ENCODE data around the gene OMP.

Gene OMP, protein sequence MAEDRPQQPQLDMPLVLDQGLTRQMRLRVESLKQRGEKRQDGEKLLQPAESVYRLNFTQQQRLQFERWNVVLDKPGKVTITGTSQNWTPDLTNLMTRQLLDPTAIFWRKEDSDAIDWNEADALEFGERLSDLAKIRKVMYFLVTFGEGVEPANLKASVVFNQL

DNA sequence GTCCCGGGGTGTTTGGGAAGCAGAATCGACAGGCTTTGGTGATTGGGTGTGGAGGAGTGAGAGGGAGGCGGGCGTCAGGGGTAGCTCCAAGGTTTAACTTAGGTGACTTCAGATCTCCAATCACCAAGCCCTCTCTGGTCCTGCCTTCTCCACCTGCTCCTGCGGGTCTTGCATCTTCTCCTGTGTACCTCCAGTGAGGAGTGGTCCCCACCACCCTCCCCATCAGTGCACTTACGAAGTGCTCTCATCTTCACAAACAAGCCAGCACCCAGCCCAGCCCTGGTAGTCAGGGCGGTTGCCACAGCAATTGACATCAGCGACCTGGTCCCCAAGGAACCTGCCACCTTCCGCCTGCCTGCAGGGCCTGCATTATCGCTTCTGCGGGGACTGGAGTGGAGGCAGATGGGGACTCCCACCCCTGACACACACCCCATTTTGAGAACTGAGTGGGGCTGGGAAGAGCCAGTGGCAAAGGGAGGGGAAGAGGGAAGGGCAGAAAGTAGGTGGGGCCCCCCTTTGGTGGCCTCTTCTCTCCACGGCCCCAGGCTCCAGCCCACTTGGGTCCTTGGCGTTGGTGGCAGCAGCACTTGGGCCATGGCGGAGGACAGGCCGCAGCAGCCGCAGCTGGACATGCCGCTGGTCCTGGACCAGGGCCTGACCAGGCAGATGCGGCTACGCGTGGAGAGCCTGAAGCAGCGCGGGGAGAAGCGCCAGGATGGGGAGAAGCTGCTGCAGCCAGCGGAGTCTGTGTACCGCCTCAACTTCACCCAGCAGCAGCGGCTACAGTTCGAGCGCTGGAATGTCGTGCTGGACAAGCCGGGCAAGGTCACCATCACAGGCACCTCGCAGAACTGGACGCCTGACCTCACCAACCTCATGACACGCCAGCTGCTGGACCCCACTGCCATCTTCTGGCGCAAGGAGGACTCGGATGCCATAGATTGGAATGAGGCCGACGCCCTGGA is at the start of gene OMP:
Gene OMP (plus strand): TSS at position 595 of the 965 bp plus-strand sequence. CDS start 0 bp downstream, at position 595.
- TF ChIP-seq, protein P1, sequence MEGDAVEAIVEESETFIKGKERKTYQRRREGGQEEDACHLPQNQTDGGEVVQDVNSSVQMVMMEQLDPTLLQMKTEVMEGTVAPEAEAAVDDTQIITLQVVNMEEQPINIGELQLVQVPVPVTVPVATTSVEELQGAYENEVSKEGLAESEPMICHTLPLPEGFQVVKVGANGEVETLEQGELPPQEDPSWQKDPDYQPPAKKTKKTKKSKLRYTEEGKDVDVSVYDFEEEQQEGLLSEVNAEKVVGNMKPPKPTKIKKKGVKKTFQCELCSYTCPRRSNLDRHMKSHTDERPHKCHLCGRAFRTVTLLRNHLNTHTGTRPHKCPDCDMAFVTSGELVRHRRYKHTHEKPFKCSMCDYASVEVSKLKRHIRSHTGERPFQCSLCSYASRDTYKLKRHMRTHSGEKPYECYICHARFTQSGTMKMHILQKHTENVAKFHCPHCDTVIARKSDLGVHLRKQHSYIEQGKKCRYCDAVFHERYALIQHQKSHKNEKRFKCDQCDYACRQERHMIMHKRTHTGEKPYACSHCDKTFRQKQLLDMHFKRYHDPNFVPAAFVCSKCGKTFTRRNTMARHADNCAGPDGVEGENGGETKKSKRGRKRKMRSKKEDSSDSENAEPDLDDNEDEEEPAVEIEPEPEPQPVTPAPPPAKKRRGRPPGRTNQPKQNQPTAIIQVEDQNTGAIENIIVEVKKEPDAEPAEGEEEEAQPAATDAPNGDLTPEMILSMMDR (IDR thresholded peaks at IDR 0.05; ENCODE audit: insufficient read depth, missing control alignments) = no peak
- FAIRE-seq = no peak
- DNase-seq (ENCODE audit: insufficient read length, low spot score) = no peak

DNA sequence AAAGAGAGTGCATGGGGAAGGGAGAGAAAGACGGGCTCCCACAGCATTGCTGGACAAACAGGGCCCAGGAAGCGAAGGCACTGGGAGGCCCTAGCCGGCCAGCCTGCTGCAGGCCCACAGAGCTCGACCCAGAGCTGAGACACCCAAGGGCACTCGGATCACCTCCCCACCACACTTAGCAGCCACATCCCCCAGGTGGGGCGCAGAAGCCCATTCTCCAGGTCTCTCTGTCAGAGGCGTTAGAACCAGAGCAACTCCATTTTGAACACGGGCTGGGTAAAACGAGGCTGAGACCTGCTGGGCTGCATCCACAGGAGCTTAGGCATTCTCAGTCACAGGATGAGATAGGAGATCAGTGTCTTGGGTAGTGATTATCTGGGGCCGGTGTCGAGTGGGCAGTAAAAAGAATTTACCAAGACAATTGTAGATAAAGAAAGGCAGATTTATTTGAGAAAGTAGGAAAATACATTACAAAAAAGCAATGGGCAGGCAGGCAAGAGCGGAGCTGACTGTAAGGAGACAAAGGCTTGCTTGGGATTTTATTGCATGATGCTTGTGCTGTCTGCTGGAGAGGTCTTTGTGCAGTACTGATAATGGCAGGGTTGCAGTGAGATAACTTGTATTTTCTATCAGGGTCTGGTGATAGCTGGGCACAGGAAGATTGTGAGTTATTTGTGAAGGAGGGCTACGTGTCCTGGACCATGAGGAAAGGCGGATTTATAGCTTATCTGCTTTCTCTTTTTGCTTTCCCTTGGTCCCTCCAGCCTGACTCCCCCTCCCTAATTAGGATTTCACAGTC is 49.2 kb upstream of the OMP start:
- TF ChIP-seq, protein P1 (IDR thresholded peaks at IDR 0.05; ENCODE audit: insufficient read depth, missing control alignments) = no peak
- FAIRE-seq = no peak
- DNase-seq (ENCODE audit: insufficient read length, low spot score) = no peak

DNA sequence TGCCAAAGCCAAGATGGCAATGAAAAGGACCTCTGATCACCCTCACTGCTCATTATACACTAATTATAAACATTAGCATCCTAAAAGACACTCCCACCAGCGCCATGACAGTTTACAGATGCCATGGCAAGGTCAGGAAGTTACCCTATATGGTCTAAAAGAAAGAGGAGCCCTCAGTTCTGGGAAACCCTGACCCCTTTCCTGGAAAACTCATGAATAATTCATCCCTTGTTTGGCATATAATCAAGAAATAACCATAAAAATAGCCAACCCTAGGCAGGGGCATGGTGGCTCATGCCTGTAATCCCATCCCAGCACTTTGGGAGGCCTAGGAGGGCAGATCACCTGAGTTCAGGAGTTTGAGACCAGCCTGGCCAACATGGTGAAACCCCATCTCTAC is 48.6 kb upstream of the OMP start:
- FAIRE-seq (no peak), DNase-seq (ENCODE audit: insufficient read length, low spot score) (no peak)
- TF ChIP-seq, protein P1 (IDR thresholded peaks at IDR 0.05; ENCODE audit: insufficient read depth, missing control alignments) = no peak

DNA sequence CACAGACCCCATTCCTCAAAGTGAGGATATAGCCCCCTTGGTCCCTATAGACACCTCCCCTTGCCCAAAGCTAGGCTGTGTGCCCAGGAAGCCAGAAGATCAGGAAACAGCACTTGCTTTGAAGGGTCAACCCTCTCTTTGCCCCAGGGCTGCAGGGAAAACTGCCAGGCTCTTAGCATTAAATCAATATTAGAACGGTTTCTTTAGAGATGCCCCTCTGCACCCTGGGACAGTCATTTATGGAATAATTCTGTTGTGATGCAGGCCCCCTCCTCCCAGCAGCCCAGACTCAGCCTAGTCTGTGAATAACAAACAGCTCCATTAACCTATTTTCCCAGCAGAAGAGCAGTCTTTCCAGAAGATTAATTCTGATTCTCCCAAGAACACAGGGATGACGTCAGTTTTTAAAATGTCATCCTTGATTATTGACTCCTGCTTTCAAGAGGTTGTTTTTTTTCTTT is 47.5 kb upstream of the OMP start:
- FAIRE-seq (no peak), DNase-seq (ENCODE audit: insufficient read length, low spot score) (no peak)
- TF ChIP-seq, protein P1 (IDR thresholded peaks at IDR 0.05; ENCODE audit: insufficient read depth, missing control alignments) = no peak

DNA sequence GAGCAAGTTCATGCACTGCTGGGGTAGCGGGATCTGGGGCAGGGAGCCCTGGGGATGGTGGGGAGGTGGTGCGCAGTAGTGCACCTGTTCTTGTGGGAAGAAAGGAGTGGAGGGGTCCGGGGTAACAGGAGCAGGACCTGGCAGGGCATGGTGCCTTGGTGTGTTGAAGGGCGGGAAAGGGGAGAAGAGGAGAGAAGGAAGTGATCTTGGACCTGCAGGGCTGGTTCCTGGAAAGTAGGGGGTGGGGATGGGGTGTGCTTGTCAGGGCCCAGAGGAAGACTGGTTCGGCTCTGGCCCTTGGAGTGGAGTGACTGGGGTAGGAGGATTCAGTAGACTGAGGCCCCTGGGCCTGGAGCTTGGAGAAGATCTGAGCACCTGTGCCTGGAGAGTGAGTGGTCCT is 46.7 kb upstream of the OMP start:
- FAIRE-seq = no peak
- DNase-seq (ENCODE audit: insufficient read length, low spot score) = no peak
- TF ChIP-seq, protein P1 (IDR thresholded peaks at IDR 0.05; ENCODE audit: insufficient read depth, missing control alignments) = no peak

DNA sequence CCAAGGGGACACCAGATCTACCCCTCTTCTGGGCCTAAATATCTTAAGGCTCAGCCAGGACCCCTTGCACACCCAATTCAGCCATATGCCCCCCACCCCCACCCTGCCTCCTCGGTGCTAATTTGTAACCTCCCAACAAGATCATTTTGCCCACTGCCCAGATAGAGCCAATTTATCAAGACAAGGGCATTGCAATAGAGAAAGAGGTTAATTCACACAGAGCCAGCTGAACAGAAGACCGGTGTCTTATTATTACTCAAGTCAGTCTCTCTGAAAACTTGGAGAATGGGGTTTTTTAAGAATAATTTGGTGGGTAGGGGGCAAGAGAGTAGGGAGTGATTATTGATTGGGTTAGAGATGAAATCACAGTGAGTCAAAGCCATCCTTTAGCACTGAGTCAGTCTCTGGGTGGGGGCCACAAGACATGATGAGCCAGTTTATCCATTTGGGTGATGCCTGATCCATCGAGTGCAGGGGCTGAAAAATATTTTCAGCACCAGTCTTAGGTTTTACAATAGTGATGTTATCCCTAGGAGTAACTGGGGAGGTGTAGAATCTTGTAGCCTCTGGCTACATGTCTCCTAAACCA is 45.7 kb upstream of the OMP start:
- FAIRE-seq = no peak
- DNase-seq (ENCODE audit: insufficient read length, low spot score) = no peak
- TF ChIP-seq, protein P1 (IDR thresholded peaks at IDR 0.05; ENCODE audit: insufficient read depth, missing control alignments) = no peak

Data from D721Med (cell line).